Common myeloid progenitor, CD34-positive (primary cell): ENCODE results near the gene GPX4.

ENCODE experiments used
- CTCF ChIA-PET: fragments of 350-600 bp; sonication (Branson Sonifier 250); formaldehyde crosslinking; loops from one replicate; lab custom pipeline; 2021; ENCODE audit warnings: antibody characterized with exemption; lab: Charles Lee
- POLR2A ChIA-PET: fragments of 350-600 bp; sonication (Branson Sonifier 250); formaldehyde crosslinking; loops from one replicate; lab custom pipeline; 2021; ENCODE audit warnings: antibody characterized with exemption; lab: Charles Lee
- DNase-seq, 3 donors: peaks; one replicate each; pipeline versions ENCODE4 v3.0.0 to v3.0.0-alpha.2; 2013
- H3K27ac ChIP-seq, 2 experiments: 1 replicate in 1 of 2; 2 replicates in 1 of 2; pipeline ENCODE4 v1.7.0; 2013; ENCODE audit warnings: inconsistent platforms in 2 of 2, low read length in 2 of 2, mild to moderate bottlenecking in 2 of 2, low read depth in 1 of 2, moderate library complexity in 1 of 2; ENCODE audit not compliant: severe bottlenecking in 2 of 2, insufficient read depth in 1 of 2, poor library complexity in 1 of 2
- H3K27me3 ChIP-seq, 5 experiments: replicated peaks in 2 of 5; 1 replicate in 3 of 5; 2 replicates in 2 of 5; pipeline versions ENCODE4 v1.6.1 to v1.7.0; 2013; ENCODE audit warnings: low read length in 4 of 5, mild to moderate bottlenecking in 2 of 5, moderate library complexity in 2 of 5, inconsistent platforms in 1 of 5; ENCODE audit not compliant: insufficient read depth in 5 of 5, control insufficient read depth in 4 of 5
- H3K36me3 ChIP-seq, 4 experiments: 1 replicate in 2 of 4; 2 replicates in 2 of 4; pipeline versions ENCODE4 v1.6.1 to v1.7.0; 2013; ENCODE audit warnings: low read length in 3 of 4, control low read depth in 1 of 4, mild to moderate bottlenecking in 1 of 4; ENCODE audit not compliant: control insufficient read depth in 4 of 4, insufficient read depth in 4 of 4
- H3K4me1 ChIP-seq, 4 experiments: 1 replicate in 3 of 4; 2 replicates in 1 of 4; pipeline versions ENCODE4 v1.6.1 to v1.7.1; 2013; ENCODE audit warnings: low read length in 3 of 4, mild to moderate bottlenecking in 3 of 4, control low read depth in 1 of 4, inconsistent platforms in 1 of 4, moderate library complexity in 1 of 4; ENCODE audit not compliant: control insufficient read depth in 4 of 4, insufficient read depth in 4 of 4; ENCODE audit errors: control extremely low read depth in 1 of 4
- H3K4me3 ChIP-seq, 7 experiments: 1 replicate in 4 of 7; 2 replicates in 3 of 7; pipeline versions ENCODE4 v1.5.1 to v1.7.0; 2013; ENCODE audit warnings: mild to moderate bottlenecking in 7 of 7, low read length in 6 of 7, moderate library complexity in 6 of 7, inconsistent platforms in 2 of 7, low read depth in 2 of 7, control low read depth in 1 of 7; ENCODE audit not compliant: insufficient read depth in 4 of 7, control insufficient read depth in 1 of 7; ENCODE audit errors: extremely low read depth in 1 of 7
- H3K9me3 ChIP-seq, 5 experiments: 1 replicate in 4 of 5; 2 replicates in 1 of 5; pipeline versions ENCODE4 v1.6.1 to v1.7.1; 2013; ENCODE audit warnings: low read length in 4 of 5, mild to moderate bottlenecking in 2 of 5, inconsistent platforms in 1 of 5, low read depth in 1 of 5, moderate library complexity in 1 of 5; ENCODE audit not compliant: control insufficient read depth in 4 of 5, insufficient read depth in 2 of 5; ENCODE audit errors: control extremely low read depth in 1 of 5
- WGBS: methylation state at CpG from one replicate; pipeline ENCODE4 v1.1.5; 2013; ENCODE audit not compliant: insufficient coverage; 5-methylcytosine and 5-hydroxymethylcytosine counted together

The GPX4 gene

DNA sequence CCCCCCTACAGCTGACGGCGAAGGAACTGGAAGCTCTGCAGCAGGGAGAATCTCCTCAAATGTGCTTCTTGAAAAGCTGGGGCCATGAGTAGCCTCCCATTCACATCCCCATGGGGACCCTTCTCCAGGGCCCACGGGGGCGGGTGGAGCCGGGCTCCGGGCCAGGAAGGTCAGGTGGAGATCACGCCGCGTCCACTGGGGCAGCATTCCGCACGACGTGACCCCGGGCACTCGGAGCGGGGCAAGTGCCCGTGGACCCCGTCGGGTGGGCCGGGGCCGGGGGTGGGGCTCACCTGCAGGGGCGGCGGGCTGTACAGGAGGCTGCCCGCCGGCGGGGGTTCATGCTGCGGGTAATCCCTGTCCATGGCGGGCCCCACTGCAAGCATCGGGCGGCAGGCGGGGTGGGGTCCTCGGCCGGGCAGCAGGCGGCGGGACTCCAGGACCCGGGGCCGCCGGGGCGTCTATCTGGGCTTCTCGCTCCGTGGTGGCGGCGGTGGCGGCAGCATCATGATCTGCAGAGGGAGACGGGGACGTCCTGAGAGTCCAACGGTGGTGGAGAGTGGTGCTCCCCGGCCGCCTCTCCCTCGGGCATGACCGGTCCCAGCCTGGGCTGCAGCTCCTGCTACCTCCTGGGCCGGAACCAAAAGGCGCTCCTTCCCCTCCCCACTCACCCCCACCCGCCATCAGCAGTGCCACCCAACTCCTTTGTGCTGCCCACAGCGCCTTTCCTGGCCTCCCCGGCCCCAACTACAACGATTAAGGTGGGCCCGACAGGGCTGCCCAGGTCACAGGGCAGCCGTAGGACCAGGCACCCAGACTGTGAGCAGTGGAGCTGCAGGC is 50.3 kb downstream of the GPX4 start:
- ChIA-PET CTCF (interaction anchor here (1.6 kb wide), 1 partner anchor 20 kb away, joined by 5 read pairs; no protein-coding TSS in a partner anchor), POLR2A (no interaction called here)
- WGBS = 96% methylated on average over 43 of the region's 58 CpGs

GRCh38 chr19:1154731-1155351 is 51.0 kb downstream of the GPX4 start:
- CTCF ChIA-PET = interaction anchor here (1.6 kb wide), 1 partner anchor 21 kb away, joined by 5 read pairs; no protein-coding TSS in a partner anchor
- Histone ChIP-seq H3K27me3 (no peaks in the 10 kb centered on the region), H3K4me3 (no peak overlapping the region), H3K9me3 (no peaks in the 10 kb centered on the region), H3K27ac (no peak overlapping the region), H3K36me3 (peaks cover 4 to 44% (median 22%) of the 10 kb centered on the region in 4 experiments), H3K4me1 (no peaks in the 10 kb centered on the region)
- WGBS = 95% methylated on average over 29 of the region's 32 CpGs
- POLR2A ChIA-PET = no interaction called here
- no peak for DNase-seq

More for the DNA sequence above, 50.3 kb downstream of the GPX4 start:
- Histone ChIP-seq H3K27ac (no peak overlapping the region), H3K36me3 (peaks cover 4 to 51% (median 23%) of the 10 kb centered on the region in 4 experiments), H3K4me1 (no peaks in the 10 kb centered on the region), H3K27me3 (no peaks in the 10 kb centered on the region), H3K4me3 (no peak overlapping the region), H3K9me3 (no peaks in the 10 kb centered on the region)
- no peak for DNase-seq

DNA sequence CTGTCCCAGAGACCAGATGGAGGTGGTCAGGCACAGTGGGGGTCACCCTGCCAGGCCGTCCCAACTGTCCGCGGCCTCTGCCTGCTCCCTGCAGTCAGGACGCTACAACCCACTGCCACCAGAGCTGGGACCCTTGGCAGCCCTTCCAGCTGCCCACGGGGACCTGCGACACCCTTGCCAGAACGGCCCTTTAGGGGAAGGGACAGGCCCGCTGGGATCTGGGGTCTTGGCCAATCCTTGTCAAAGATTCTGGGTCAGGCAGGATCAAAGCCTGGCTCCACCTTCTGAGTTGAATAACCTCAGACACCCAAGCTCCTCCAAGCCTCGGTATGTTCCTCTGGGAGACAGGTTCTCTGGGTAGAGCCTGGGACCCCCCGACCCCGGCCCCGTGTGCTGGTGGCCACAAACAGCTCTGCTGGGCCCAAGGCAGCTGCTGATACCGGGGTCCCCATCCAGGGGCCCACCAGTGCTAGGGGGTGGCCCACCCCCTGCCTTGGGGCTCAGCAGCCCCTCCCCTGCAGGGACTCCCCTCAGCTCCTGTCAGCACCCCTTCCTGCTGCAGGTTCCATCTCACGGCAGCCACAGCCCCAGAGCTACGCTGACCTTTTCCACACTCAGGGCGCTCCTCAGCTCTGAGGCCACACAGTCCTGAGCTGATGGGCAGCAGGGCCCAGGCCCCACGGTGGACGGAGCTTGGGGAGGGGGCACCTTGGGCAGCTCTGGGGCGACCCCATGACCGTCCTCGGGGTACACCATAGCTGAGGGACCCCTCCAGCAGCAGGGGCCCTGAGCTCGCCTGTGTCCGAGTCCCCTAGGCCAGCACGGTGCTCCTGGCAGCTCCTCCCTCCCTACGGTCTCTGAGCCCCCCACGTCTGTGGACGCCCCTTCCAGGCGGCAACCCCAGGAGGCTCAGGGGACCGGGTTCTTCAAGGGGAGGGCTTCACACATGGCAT is 51.8 kb downstream of the GPX4 start:
- Histone ChIP-seq H3K4me3 (no peak overlapping the region), H3K4me1 (no peaks in the 10 kb centered on the region), H3K27me3 (no peaks in the 10 kb centered on the region), H3K27ac (no peak overlapping the region), H3K9me3 (no peaks in the 10 kb centered on the region), H3K36me3 (peaks cover 4 to 37% (median 22%) of the 10 kb centered on the region in 4 experiments)
- ChIA-PET POLR2A (interaction anchor here (0.6 kb wide), 1 partner anchor 45 kb away, joined by 3 read pairs; no protein-coding TSS in a partner anchor), CTCF (interaction anchor here (1.6 kb wide), 1 partner anchor 22 kb away, joined by 5 read pairs; no protein-coding TSS in a partner anchor)
- WGBS = 91% methylated on average over 26 of the region's 29 CpGs
- no peak for DNase-seq
